ENCODE measurements around the gene FOXD2.

Gene FOXD2

DNA sequence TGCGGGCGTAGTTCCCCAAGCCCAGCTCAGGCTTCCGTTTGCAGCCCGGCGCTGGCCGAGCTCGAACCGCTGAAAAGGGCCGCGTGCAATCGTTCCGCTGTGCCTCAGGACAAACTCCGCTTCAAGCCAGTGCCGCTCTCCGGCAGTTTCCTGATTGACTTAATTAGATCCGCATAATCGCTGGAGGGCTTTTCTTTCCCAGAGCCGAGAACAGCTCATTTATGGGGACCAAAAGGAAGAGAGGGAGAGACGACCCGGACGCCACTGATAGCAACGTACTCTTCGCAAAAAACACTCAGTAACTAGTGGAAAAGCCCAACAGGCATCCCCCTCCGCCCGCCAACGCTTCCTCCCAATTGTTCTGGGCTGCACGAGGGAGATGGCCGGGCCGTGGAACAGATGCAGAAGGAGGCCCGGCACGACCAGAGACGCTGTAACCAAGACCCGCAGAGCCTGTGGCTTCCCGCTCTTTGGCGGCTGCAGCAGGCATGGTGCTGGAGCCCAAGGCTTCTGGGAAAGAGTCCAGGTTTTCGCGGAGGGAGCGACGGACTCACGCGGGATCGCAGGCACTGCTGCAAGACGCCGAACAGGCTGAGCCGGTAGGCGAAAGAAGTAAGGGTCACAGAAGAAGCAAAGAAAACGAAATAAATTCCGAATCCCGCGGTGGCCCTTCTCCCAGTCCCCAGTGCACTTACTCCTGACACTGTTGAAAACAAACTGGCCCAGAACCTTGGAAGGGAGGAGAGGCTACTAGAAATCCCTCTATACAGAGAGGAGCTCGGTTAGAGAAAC, 3.6 kb upstream of the FOXD2 start:
- Histone ChIP-seq H3K27me3 (replicated peaks) (peaks cover 11% of the 10 kb centered on the region), H3K4me3 (ENCODE audit: low read depth, low read length) (peak overlapping the region; percentile 5), H3K27ac (no peak overlapping the region), H3K36me3 (replicated peaks) (no peaks in the 10 kb centered on the region)
- in situ Hi-C loops (cut with HindIII; ENCODE audit: low pct_ligation_motif_present, low sequenced_read_pairs) = no loop called here
- DNase-seq = peak; percentile 25
- TF ChIP-seq, protein P1, sequence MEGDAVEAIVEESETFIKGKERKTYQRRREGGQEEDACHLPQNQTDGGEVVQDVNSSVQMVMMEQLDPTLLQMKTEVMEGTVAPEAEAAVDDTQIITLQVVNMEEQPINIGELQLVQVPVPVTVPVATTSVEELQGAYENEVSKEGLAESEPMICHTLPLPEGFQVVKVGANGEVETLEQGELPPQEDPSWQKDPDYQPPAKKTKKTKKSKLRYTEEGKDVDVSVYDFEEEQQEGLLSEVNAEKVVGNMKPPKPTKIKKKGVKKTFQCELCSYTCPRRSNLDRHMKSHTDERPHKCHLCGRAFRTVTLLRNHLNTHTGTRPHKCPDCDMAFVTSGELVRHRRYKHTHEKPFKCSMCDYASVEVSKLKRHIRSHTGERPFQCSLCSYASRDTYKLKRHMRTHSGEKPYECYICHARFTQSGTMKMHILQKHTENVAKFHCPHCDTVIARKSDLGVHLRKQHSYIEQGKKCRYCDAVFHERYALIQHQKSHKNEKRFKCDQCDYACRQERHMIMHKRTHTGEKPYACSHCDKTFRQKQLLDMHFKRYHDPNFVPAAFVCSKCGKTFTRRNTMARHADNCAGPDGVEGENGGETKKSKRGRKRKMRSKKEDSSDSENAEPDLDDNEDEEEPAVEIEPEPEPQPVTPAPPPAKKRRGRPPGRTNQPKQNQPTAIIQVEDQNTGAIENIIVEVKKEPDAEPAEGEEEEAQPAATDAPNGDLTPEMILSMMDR (IDR thresholded peaks at IDR 0.05; ENCODE audit: low read depth, low read length, missing control alignments) = no peak

DNA sequence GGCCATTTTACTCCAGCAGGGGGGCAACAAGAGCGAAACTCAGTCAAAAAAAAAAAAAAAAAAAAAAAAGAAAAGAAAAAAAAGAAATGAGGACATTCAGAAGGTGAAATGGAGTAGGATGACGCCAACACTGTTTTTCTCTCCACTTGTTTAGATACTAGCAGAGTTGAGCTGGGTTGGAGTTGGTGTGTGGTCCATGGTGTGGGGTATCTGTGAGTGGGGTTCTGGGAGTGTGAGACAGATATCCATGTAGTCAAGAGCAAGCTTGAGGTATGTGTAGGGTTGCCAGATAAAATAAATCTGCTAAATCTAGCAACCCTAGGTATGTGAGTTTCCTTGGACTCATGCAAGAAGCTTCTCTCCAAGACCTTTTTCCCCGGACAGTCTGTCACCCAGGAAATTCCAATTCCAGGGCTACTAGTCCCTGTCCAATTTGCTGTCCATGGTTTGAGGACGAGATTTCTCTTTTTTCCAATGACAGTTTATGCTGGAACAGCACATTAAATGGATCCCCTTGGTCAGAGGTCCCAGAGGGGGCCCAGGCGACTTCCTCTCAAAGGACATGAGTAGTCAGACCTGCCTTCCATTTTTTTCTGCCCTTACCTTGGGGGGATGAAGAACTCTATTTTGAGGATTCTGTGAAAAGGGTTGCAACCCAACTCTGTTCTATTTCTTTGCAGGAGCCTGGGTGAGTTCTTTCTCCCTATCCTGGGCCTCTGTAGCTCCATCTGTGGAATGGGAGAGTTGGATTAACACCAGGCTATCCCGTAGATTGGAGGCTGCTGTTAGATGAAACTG, 2.1 kb upstream of the FOXD2 start:
- peaks cover 16% of the 10 kb centered on the region for H3K27me3 ChIP-seq (replicated peaks)
- no peak overlapping the region for H3K27ac ChIP-seq
- in situ Hi-C loops (cut with HindIII; ENCODE audit: low pct_ligation_motif_present, low sequenced_read_pairs) = no loop called here
- TF ChIP-seq, protein P1 (IDR thresholded peaks at IDR 0.05; ENCODE audit: low read depth, low read length, missing control alignments) = no peak
- no peaks in the 10 kb centered on the region for H3K36me3 ChIP-seq (replicated peaks)
- no peak overlapping the region for H3K4me3 ChIP-seq (ENCODE audit: low read depth, low read length)
- no peak for DNase-seq

DNA sequence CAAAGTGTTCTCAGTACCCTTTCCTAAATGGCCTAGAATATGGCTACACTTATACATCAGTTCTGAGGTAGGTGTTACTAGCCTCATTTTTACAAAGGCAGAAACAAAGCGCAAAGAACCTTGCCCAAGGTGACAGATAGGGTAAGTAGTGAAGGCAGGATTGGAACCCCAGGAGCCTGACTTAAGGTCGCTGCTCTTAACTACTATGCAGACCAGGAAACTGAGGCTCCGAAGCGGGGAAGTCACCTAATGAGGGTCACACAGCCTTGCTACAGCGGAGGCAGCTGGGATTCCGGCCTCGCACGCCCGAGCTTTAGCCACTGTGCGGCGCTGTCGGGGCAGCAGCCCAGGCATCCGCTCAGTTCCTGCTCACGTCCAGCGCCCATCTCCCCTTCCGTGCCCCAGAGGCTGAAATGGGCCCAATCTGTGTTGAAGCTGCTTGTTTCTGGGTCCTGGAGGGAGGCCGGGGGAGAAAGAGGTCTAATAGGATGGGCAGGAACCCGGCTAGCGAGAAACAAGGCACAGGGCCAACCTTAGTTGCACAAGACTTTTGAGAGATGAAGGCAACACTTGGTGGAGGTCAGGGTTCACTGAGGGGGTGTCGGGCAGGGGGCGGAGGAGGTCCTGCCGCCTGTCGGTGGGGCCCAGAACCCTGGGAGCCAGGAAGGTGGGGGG, 1.4 kb upstream of the FOXD2 start:
- no peak overlapping the region for H3K27ac ChIP-seq
- in situ Hi-C loops (cut with HindIII; ENCODE audit: low pct_ligation_motif_present, low sequenced_read_pairs) = no loop called here

DNA sequence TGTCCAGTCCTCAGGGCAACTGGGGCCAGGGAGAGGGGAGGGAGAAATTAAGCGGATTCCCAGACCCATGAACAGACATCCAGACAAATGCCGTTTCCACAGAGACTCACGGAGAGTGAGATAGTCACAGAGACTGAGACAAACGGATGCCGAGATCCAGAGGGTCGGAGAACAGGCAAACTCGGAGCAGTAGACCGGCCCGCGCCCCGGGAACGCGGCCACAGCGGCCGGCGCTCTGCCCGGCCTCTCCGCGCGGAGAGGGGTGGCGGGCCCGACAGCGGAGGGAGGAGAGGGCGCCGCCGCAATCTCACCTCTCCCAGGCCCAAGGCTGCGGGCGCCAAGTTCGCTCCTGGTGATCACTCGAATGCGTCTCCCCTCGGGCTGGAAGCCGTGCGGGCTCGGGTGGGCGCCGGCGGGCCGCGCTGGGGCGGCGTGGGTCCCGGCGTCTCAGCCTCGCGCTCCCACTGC, 831 bp upstream of the FOXD2 start:
- Histone ChIP-seq H3K27ac (no peak overlapping the region), H3K4me3 (ENCODE audit: low read depth, low read length) (peak overlapping the region; percentile 65), H3K36me3 (replicated peaks) (no peaks in the 10 kb centered on the region), H3K27me3 (replicated peaks) (peaks cover 23% of the 10 kb centered on the region)
- peak; percentile 22 for DNase-seq
- in situ Hi-C loops (cut with HindIII; ENCODE audit: low pct_ligation_motif_present, low sequenced_read_pairs) = no loop called here
- TF ChIP-seq, protein P1 (IDR thresholded peaks at IDR 0.05; ENCODE audit: low read depth, low read length, missing control alignments) = no peak

More for the DNA sequence above, 1.4 kb upstream of the FOXD2 start:
- peaks cover 17% of the 10 kb centered on the region for H3K27me3 ChIP-seq (replicated peaks)
- H3K36me3 ChIP-seq (replicated peaks) = no peaks in the 10 kb centered on the region
- DNase-seq = peak; percentile 67
- TF ChIP-seq, protein P1 (IDR thresholded peaks at IDR 0.05; ENCODE audit: low read depth, low read length, missing control alignments) = peak; percentile 100
- H3K4me3 ChIP-seq (ENCODE audit: low read depth, low read length) = peak overlapping the region; percentile 65

GRCh38 chr1:47438165-47439016, 547 bp downstream of the FOXD2 start:
- Histone ChIP-seq H3K4me3 (ENCODE audit: low read depth, low read length) (peak overlapping the region; percentile 20), H3K27me3 (replicated peaks) (peaks cover 37% of the 10 kb centered on the region), H3K27ac (no peak overlapping the region), H3K36me3 (replicated peaks) (no peaks in the 10 kb centered on the region)
- TF ChIP-seq, protein P1 (IDR thresholded peaks at IDR 0.05; ENCODE audit: low read depth, low read length, missing control alignments) = no peak
- in situ Hi-C loops (cut with HindIII; ENCODE audit: low pct_ligation_motif_present, low sequenced_read_pairs) = no loop called here
- no peak for DNase-seq

Measured in brain microvascular endothelial cell (primary cell).